Hepatocyte (in vitro differentiated cells): ENCODE data around the gene CARMIL1.

Source experiments
- CTCF ChIP-seq: fragments of 200-600 bp; sonication (generic); IDR thresholded peaks from 2 replicates; pipeline ENCODE4 v1.5.1; 2016; ENCODE audit warnings: antibody characterized with exemption, mild to moderate bottlenecking; ENCODE audit not compliant: poor library complexity
- EZH2 ChIP-seq: fragments of 200-600 bp; sonication (generic); IDR thresholded peaks from 2 replicates; pipeline ENCODE4 v1.6.1; 2016; ENCODE audit warnings: antibody characterized with exemption, mild to moderate bottlenecking, borderline replicate concordance
- EZH2phosphoT487 ChIP-seq: fragments of 200-600 bp; sonication (generic); IDR thresholded peaks from one replicate; pipeline ENCODE4 v1.6.1; 2018; ENCODE audit warnings: antibody characterized with exemption, mild to moderate bottlenecking, low read depth, moderate library complexity; ENCODE audit not compliant: unreplicated experiment, severe bottlenecking

GRCh38 chr6:25326126-25326525 lies 47.0 kb downstream of the CARMIL1 start:
- no peak for TF ChIP-seq CTCF
- TF ChIP-seq EZH2, result no peak
- no peak for TF ChIP-seq EZH2phosphoT487
